ENCODE results near the gene LRPPRC.

The LRPPRC gene

GRCh38 chr2:44038277-44038676 is 42.5 kb upstream of the LRPPRC start:
- no peak for TF ChIP-seq TAF1 (IDR thresholded peaks at IDR 0.05; ENCODE audit: low read depth)
- no peak for TF ChIP-seq RAD21 (IDR thresholded peaks at IDR 0.05; ENCODE audit: low read depth)
- no peak for TF ChIP-seq FOXM1 (IDR thresholded peaks at IDR 0.05; ENCODE audit: borderline replicate concordance, low read depth)
- no peak for TF ChIP-seq YY1 (IDR thresholded peaks at IDR 0.05; ENCODE audit: low read depth)
- TF ChIP-seq REST (IDR thresholded peaks at IDR 0.05; ENCODE audit: low read depth), result no peak

GRCh38 chr2:44037221-44037620 is 41.4 kb upstream of the LRPPRC start:
- TF ChIP-seq TAF1 (IDR thresholded peaks at IDR 0.05; ENCODE audit: low read depth) (no peak), REST (IDR thresholded peaks at IDR 0.05; ENCODE audit: low read depth) (no peak), TCF12 (IDR thresholded peaks at IDR 0.05; ENCODE audit: low read depth) (no peak), USF1 (IDR thresholded peaks at IDR 0.05) (no peak), EP300 (IDR thresholded peaks at IDR 0.05; ENCODE audit: borderline replicate concordance) (no peak), CEBPB (IDR thresholded peaks at IDR 0.05) (no peak), RAD21 (IDR thresholded peaks at IDR 0.05; ENCODE audit: low read depth) (no peak), TEAD4 (IDR thresholded peaks at IDR 0.05) (no peak), MAX (IDR thresholded peaks at IDR 0.05) (no peak), NFIC (IDR thresholded peaks at IDR 0.05) (no peak)

GRCh38 chr2:44033947-44034346 is 38.2 kb upstream of the LRPPRC start:
- TF ChIP-seq CEBPB (IDR thresholded peaks at IDR 0.05) (no peak), TAF1 (IDR thresholded peaks at IDR 0.05; ENCODE audit: low read depth) (no peak), YY1 (IDR thresholded peaks at IDR 0.05; ENCODE audit: low read depth) (no peak), USF1 (IDR thresholded peaks at IDR 0.05) (no peak), TCF12 (IDR thresholded peaks at IDR 0.05; ENCODE audit: low read depth) (no peak), MAX (IDR thresholded peaks at IDR 0.05) (no peak), EP300 (IDR thresholded peaks at IDR 0.05; ENCODE audit: borderline replicate concordance) (no peak), ZBTB7A (IDR thresholded peaks at IDR 0.05; ENCODE audit: low read depth) (no peak), REST (IDR thresholded peaks at IDR 0.05; ENCODE audit: low read depth) (no peak), FOXM1 (IDR thresholded peaks at IDR 0.05; ENCODE audit: borderline replicate concordance, low read depth) (no peak), CREB1 (IDR thresholded peaks at IDR 0.05; ENCODE audit: low read depth) (no peak), TEAD4 (IDR thresholded peaks at IDR 0.05) (no peak)

GRCh38 chr2:44016282-44016681 is 20.5 kb upstream of the LRPPRC start:
- no peak for TF ChIP-seq MAX (IDR thresholded peaks at IDR 0.05)
- TF ChIP-seq EGR1 (IDR thresholded peaks at IDR 0.05), result no peak
- 0 out of 2 replicates have a peak, but pooled peaks have one; percentile 42 for TF ChIP-seq TEAD4 (IDR thresholded peaks at IDR 0.05)
- peak; percentile 97 for TF ChIP-seq REST (IDR thresholded peaks at IDR 0.05; ENCODE audit: low read depth)
